HEK293 (cell line): Measurements from ENCODE around the gene FEZF1.

Source experiments
- CTCF ChIA-PET: fragments of 350-600 bp; formaldehyde crosslinking; extraction: SDS; loops from one replicate; lab custom pipeline; 2021; ENCODE audit warnings: antibody characterized with exemption; lab: Yijun Ruan, JAX
- POLR2A ChIA-PET: fragments of 300-600 bp; formaldehyde crosslinking; extraction: SDS; loops from one replicate; lab custom pipeline; 2020; ENCODE audit warnings: antibody characterized with exemption, inconsistent platforms; lab: Yijun Ruan, JAX
- H3K27ac ChIP-seq: fragments of 200-500 bp; sonication (Bioruptor generic); 2 replicates; pipeline ENCODE4 v1.5.1; 2014; ENCODE audit warnings: low read depth, low read length, control low read depth, inconsistent platforms; ENCODE audit errors: extremely low read depth
- H3K36me3 ChIP-seq, 2 experiments: fragments of 200-500 bp in 1 of 2; sonication (Bioruptor generic) in 1 of 2; 1 replicate in 1 of 2; 2 replicates in 1 of 2; pipeline ENCODE4 v1.5.1; 2014 to 2017; ENCODE audit warnings: inconsistent platforms in 2 of 2, low read length in 2 of 2; ENCODE audit not compliant: control insufficient read depth in 2 of 2, insufficient read depth in 1 of 2
- H3K4me1 ChIP-seq: fragments of 200-500 bp; sonication (Bioruptor generic); 2 replicates; pipeline ENCODE4 v1.5.1; 2014; ENCODE audit warnings: mild to moderate bottlenecking, low read length, inconsistent platforms; ENCODE audit not compliant: control insufficient read depth, insufficient read depth
- H3K4me3 ChIP-seq: 2 replicates; pipeline ENCODE4 v1.5.1; 2011; ENCODE audit warnings: low read depth, mild to moderate bottlenecking, control low read depth, low read length, moderate library complexity
- H3K9me3 ChIP-seq: fragments of 200-500 bp; sonication (Bioruptor generic); 2 replicates; pipeline ENCODE4 v1.5.1; 2014; ENCODE audit warnings: low read depth, low read length, inconsistent platforms; ENCODE audit not compliant: control insufficient read depth, insufficient read depth
- GLI4 ChIP-seq: fragments of 450-650 bp; formaldehyde crosslinking; IDR thresholded peaks from 2 replicates; pipeline ENCODE4 v1.5.1; 2016; ENCODE audit warnings: missing biosample characterization, missing genetic modification characterization
- OVOL3 ChIP-seq: fragments of 450-650 bp; formaldehyde crosslinking; IDR thresholded peaks from 2 replicates; pipeline ENCODE4 v1.5.1; 2016; ENCODE audit warnings: missing biosample characterization, missing genetic modification characterization
- RBAK ChIP-seq: fragments of 450-650 bp; formaldehyde crosslinking; IDR thresholded peaks from 2 replicates; pipeline ENCODE4 v1.5.1; 2016; ENCODE audit warnings: missing biosample characterization, missing genetic modification characterization
- TCF7L2 ChIP-seq: IDR thresholded peaks from 2 replicates; pipeline ENCODE4 v1.6.1; 2011; ENCODE audit warnings: low read depth, mild to moderate bottlenecking, inconsistent platforms, low read length, moderate library complexity, borderline replicate concordance
- ZBTB17 ChIP-seq: fragments of 450-650 bp; formaldehyde crosslinking; IDR thresholded peaks from 2 replicates; pipeline ENCODE4 v1.5.1; 2016; ENCODE audit warnings: missing biosample characterization, missing genetic modification characterization
- ZNF16 ChIP-seq: fragments of 450-650 bp; formaldehyde crosslinking; IDR thresholded peaks from 2 replicates; pipeline ENCODE4 v1.5.1; 2016; ENCODE audit warnings: low read depth, missing biosample characterization, missing genetic modification characterization
- ZNF169 ChIP-seq: fragments of 450-650 bp; formaldehyde crosslinking; IDR thresholded peaks from 2 replicates; pipeline ENCODE4 v1.5.1; 2016; ENCODE audit warnings: missing biosample characterization, missing genetic modification characterization
- ZNF174 ChIP-seq: fragments of 450-650 bp; formaldehyde crosslinking; IDR thresholded peaks from 2 replicates; pipeline ENCODE4 v1.5.0; 2017; ENCODE audit warnings: missing biosample characterization, mild to moderate bottlenecking, missing genetic modification characterization
- ZNF24 ChIP-seq: fragments of 450-650 bp; formaldehyde crosslinking; IDR thresholded peaks from 2 replicates; pipeline ENCODE4 v1.5.1; 2016; ENCODE audit warnings: missing biosample characterization, missing genetic modification characterization
- ZNF302 ChIP-seq: fragments of 450-650 bp; formaldehyde crosslinking; IDR thresholded peaks from 2 replicates; pipeline ENCODE4 v1.5.1; 2016; ENCODE audit warnings: missing biosample characterization, missing genetic modification characterization, low read depth
- ZNF341 ChIP-seq: fragments of 450-650 bp; formaldehyde crosslinking; IDR thresholded peaks from 2 replicates; pipeline ENCODE4; 2016; ENCODE audit warnings: low read depth, missing biosample characterization, missing genetic modification characterization
- ZNF354C ChIP-seq: fragments of 450-650 bp; formaldehyde crosslinking; IDR thresholded peaks from 2 replicates; pipeline ENCODE4 v1.5.1; 2016; ENCODE audit warnings: missing biosample characterization, missing genetic modification characterization, low read depth, borderline replicate concordance
- ZNF473 ChIP-seq: fragments of 450-650 bp; formaldehyde crosslinking; IDR thresholded peaks from 2 replicates; pipeline ENCODE4 v1.5.1; 2017; ENCODE audit warnings: missing biosample characterization, missing genetic modification characterization
- ZNF558 ChIP-seq: fragments of 450-650 bp; formaldehyde crosslinking; IDR thresholded peaks from 2 replicates; pipeline ENCODE4 v1.5.1; 2016; ENCODE audit warnings: missing biosample characterization, missing genetic modification characterization
- ZNF571 ChIP-seq: fragments of 450-650 bp; formaldehyde crosslinking; IDR thresholded peaks from 2 replicates; pipeline ENCODE4 v1.5.0; 2017; ENCODE audit warnings: missing biosample characterization, missing genetic modification characterization
- ZNF776 ChIP-seq: fragments of 450-650 bp; formaldehyde crosslinking; IDR thresholded peaks from 2 replicates; pipeline ENCODE4 v1.5.0; 2017; ENCODE audit warnings: missing biosample characterization, missing genetic modification characterization, borderline replicate concordance
- ZNF830 ChIP-seq: fragments of 450-650 bp; IDR thresholded peaks from 2 replicates; pipeline ENCODE4 v1.5.0; 2018; ENCODE audit warnings: missing biosample characterization, missing genetic modification characterization, low read depth, mild to moderate bottlenecking, moderate library complexity
- TF ChIP-seq, protein P1 (sequence below): fragments of 450-650 bp; formaldehyde crosslinking; conservative IDR thresholded peaks from 2 replicates; pipeline ENCODE4 v1.5.1; 2016; ENCODE audit warnings: low read depth, missing biosample characterization, missing genetic modification characterization
- TF ChIP-seq, protein P2 (sequence below): fragments of 450-650 bp; formaldehyde crosslinking; IDR thresholded peaks from 2 replicates; pipeline ENCODE4; 2016; ENCODE audit warnings: missing biosample characterization, missing genetic modification characterization

FEZF1 gene

DNA sequence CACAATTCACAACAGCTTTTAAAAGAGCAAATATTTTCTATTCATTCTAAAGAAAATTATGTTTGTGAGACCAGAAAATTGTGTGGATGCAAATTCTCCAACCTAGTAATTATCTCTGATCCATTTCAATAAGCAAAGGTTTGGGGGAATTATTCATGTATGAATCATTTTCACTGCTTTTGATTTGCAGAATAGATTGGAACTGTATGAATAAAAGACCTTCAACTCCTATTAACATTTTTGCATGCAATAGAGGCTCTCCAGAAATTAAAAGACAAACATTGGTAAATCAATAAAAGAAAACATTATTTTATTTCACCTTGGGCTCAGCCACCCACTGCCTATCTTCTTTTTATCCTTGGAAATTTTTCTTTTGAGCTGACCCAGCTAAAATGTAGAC lies 43.5 kb downstream of the FEZF1 start (continued):
- TF ChIP-seq ZBTB17 (tag by site-specific recombination) (no peak), ZNF776 (tag by site-specific recombination) (no peak)

DNA sequence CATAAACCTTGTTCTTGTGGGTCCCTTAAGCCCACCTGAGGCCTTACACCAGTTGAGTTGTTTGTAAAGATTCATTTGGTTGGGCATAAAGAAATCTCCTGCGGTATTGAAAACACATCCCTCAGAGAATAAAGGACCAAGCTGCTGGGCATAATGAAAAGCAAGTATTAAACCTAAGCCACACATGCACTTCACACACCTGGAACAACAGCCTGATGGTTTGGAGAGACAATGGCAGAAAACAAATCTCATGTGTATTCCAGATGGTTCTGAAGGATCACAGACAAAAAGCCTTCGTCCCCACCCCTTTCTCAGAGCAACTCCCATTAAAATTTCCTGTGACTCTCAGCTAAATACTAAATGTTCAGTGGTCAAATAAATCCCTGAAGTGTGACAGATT lies 44.2 kb downstream of the FEZF1 start:
- H3K27ac ChIP-seq = no peak overlapping the region
- H3K36me3 ChIP-seq = no peaks in the 10 kb centered on the region
- TF ChIP-seq ZNF24 (tag by site-specific recombination) (no peak), ZNF354C (tag by site-specific recombination) (no peak), ZNF341 (tag by site-specific recombination) (no peak), ZNF16 (no peak)
- TF ChIP-seq, protein P1, sequence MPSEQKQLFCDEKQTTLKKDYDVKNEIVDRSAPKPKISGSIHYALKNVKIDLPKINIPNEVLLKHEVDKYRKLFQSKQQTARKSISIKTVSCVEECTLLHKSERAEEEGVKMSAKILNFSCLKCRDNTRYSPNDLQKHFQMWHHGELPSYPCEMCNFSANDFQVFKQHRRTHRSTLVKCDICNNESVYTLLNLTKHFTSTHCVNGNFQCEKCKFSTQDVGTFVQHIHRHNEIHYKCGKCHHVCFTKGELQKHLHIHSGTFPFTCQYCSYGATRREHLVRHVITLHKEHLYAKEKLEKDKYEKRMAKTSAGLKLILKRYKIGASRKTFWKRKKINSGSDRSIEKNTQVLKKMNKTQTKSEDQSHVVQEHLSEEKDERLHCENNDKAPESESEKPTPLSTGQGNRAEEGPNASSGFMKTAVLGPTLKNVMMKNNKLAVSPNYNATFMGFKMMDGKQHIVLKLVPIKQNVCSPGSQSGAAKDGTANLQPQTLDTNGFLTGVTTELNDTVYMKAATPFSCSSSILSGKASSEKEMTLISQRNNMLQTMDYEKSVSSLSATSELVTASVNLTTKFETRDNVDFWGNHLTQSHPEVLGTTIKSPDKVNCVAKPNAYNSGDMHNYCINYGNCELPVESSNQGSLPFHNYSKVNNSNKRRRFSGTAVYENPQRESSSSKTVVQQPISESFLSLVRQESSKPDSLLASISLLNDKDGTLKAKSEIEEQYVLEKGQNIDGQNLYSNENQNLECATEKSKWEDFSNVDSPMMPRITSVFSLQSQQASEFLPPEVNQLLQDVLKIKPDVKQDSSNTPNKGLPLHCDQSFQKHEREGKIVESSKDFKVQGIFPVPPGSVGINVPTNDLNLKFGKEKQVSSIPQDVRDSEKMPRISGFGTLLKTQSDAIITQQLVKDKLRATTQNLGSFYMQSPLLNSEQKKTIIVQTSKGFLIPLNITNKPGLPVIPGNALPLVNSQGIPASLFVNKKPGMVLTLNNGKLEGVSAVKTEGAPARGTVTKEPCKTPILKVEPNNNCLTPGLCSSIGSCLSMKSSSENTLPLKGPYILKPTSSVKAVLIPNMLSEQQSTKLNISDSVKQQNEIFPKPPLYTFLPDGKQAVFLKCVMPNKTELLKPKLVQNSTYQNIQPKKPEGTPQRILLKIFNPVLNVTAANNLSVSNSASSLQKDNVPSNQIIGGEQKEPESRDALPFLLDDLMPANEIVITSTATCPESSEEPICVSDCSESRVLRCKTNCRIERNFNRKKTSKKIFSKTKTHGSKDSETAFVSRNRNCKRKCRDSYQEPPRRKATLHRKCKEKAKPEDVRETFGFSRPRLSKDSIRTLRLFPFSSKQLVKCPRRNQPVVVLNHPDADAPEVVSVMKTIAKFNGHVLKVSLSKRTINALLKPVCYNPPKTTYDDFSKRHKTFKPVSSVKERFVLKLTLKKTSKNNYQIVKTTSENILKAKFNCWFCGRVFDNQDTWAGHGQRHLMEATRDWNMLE (tag by site-specific recombination) = no peak
- H3K4me3 ChIP-seq = no peak overlapping the region
- ChIA-PET POLR2A (no interaction called here), CTCF (interaction anchor here (0.6 kb wide), 2 partner anchors 265 to 990 kb away, joined by 3 read pairs; no protein-coding TSS in a partner anchor)
- no peaks in the 10 kb centered on the region for H3K4me1 ChIP-seq
- no peaks in the 10 kb centered on the region for H3K9me3 ChIP-seq

DNA sequence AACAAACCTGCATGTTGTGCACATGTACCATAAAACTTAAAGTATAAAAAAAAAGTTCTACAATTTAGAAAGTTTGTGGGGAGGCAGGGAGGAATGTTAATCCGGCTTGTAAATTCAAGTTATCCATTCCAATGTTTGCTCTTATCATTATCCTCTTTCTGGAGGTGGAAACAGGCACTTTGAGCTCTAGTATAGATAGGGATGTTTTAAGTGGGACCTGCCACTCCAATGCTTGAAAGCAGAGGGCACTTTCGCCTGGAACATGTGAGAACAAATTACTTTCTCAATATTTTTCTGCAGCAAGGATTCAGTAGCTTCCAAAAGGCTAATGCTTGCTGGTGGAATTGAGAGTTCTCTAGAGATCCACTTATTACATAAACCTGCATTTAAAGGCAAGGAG lies 45.6 kb downstream of the FEZF1 start:
- ChIA-PET CTCF (no interaction called here), POLR2A (no interaction called here)
- TF ChIP-seq GLI4 (tag by site-specific recombination) (no peak), TCF7L2 (no peak), ZNF571 (tag by site-specific recombination) (no peak), ZNF558 (no peak), ZNF473 (no peak), ZNF302 (tag by site-specific recombination) (no peak), ZNF169 (tag by site-specific recombination) (no peak), ZNF174 (no peak), OVOL3 (tag by site-specific recombination) (no peak), ZNF830 (tag by site-specific recombination) (no peak), RBAK (tag by site-specific recombination) (no peak), ZNF776 (tag by site-specific recombination) (no peak)
- TF ChIP-seq, protein P2, sequence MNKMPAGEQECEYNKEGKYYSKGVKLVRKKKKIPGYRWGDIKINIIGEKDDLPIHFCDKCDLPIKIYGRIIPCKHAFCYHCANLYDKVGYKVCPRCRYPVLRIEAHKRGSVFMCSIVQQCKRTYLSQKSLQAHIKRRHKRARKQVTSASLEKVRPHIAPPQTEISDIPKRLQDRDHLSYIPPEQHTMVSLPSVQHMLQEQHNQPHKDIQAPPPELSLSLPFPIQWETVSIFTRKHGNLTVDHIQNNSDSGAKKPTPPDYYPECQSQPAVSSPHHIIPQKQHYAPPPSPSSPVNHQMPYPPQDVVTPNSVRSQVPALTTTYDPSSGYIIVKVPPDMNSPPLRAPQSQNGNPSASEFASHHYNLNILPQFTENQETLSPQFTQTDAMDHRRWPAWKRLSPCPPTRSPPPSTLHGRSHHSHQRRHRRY = no peak
- no peaks in the 10 kb centered on the region for H3K9me3 ChIP-seq
- H3K36me3 ChIP-seq = no peaks in the 10 kb centered on the region
- no peak overlapping the region for H3K4me3 ChIP-seq
- no peak overlapping the region for H3K27ac ChIP-seq
- no peaks in the 10 kb centered on the region for H3K4me1 ChIP-seq
